ENCODE data around the gene RANBP17.
"Not testable (repeated sequence)": the region's sequence is repeated elsewhere in the genome, so short reads cannot be mapped to it uniquely, and the experiment has no call there.

Gene RANBP17

GRCh38 chr5:170861917-170862766, at the start of gene RANBP17:
RANBP17 (plus strand) TSS chr5:170862018.
- DNase-seq = no peak

- DNase-seq = no peak
Observed at GRCh38 chr5:170813231-170813630, 48.6 kb upstream of the RANBP17 start.

GRCh38 chr5:170817195-170817594, 44.6 kb upstream of the RANBP17 start:
- DNase-seq = no peak

GRCh38 chr5:170818232-170818631, 43.6 kb upstream of the RANBP17 start:
- no peak for DNase-seq

GRCh38 chr5:170819824-170820223, 42.0 kb upstream of the RANBP17 start:
- DNase-seq = no peak

GRCh38 chr5:170821257-170821800, 40.5 kb upstream of the RANBP17 start:
- DNase-seq = no peak

- DNase-seq = no peak
Observed at GRCh38 chr5:170826117-170826516, 35.7 kb upstream of the RANBP17 start.

- no peak for DNase-seq
Observed at GRCh38 chr5:170832241-170832640, 29.6 kb upstream of the RANBP17 start.

GRCh38 chr5:170833981-170834380, 27.8 kb upstream of the RANBP17 start:
- not testable (repeated sequence) for DNase-seq

- DNase-seq = no peak
Observed at GRCh38 chr5:170836226-170836625, 25.6 kb upstream of the RANBP17 start.

GRCh38 chr5:170843870-170844269, 17.9 kb upstream of the RANBP17 start:
- no peak for DNase-seq

- DNase-seq = no peak
Observed at GRCh38 chr5:170844651-170845050, 17.2 kb upstream of the RANBP17 start.

- DNase-seq = no peak
Observed at GRCh38 chr5:170846416-170846815, 15.4 kb upstream of the RANBP17 start.

- DNase-seq = no peak
Observed at GRCh38 chr5:170846846-170847245, 15.0 kb upstream of the RANBP17 start.

- DNase-seq = no peak
Observed at GRCh38 chr5:170848033-170848432, 13.8 kb upstream of the RANBP17 start.

GRCh38 chr5:170849374-170849773, 12.4 kb upstream of the RANBP17 start:
- no peak for DNase-seq

- DNase-seq = no peak
Observed at GRCh38 chr5:170854566-170854965, 7.3 kb upstream of the RANBP17 start.

- no peak for DNase-seq
Observed at GRCh38 chr5:170857066-170857465, 4.8 kb upstream of the RANBP17 start.

GRCh38 chr5:170860415-170860814, 1.4 kb upstream of the RANBP17 start:
- DNase-seq = no peak

- DNase-seq = no peak
Observed at GRCh38 chr5:170860818-170861666, 776 bp upstream of the RANBP17 start.

GRCh38 chr5:170861667-170861916, 226 bp upstream of the RANBP17 start:
- DNase-seq = no peak

- no peak for DNase-seq
Observed at GRCh38 chr5:170863646-170864045, 1.8 kb downstream of the RANBP17 start.

GRCh38 chr5:170865622-170866021, 3.8 kb downstream of the RANBP17 start:
- no peak for DNase-seq

- DNase-seq = no peak
Observed at GRCh38 chr5:170867825-170868224, 6.0 kb downstream of the RANBP17 start.
